Caki2 (cell line): ENCODE results near the gene SPANXN5. TPM values are rescaled to one million over a fixed set of nuclear protein-coding genes. Genes with fewer than 3 reads are reported as not detected.
"Not testable (repeated sequence)": the region's sequence is repeated elsewhere in the genome, so short reads cannot be mapped to it uniquely, and the experiment has no call there.

Experiments used
- DNase-seq: peaks from one replicate; pipeline ENCODE4 v3.0.0-alpha.2; 2015; ENCODE audit warnings: low read depth
- in situ Hi-C: cut with HindIII; loops from 2 replicates; pipeline ENCODE4 v1.10.0; 2016; ENCODE audit warnings: low sequenced_read_pairs, low pct_unique_long_range_greater_than_20kb, mixed read lengths
- total RNA-seq: library from RNA; depleted of rRNA; stranded (reverse); fragments of >200 nt; shearing (Covaris generic); gene quantifications from 2 replicates; pipeline ENCODE4 v1.2.3, GENCODE V29; 2014; ENCODE audit warnings: low replicate concordance; rRNA removed

SPANXN5 gene
- 0.38 TPM in 1 of 2 replicates, not detected in the other for total RNA-seq

- in situ Hi-C loops = not testable (repeated sequence)
- peak; percentile 8 for DNase-seq
Measured at GRCh38 chrX:52797327-52797726, at the start of gene SPANXN5. Gene SPANXN5, minus strand, starts transcription at chrX:52797427. Its CDS starts 79 bp downstream, at chrX:52797348.

GRCh38 chrX:52843619-52844018 is 46.4 kb upstream of the SPANXN5 start:
- in situ Hi-C loops = not testable (repeated sequence)

GRCh38 chrX:52839137-52839536 is 41.9 kb upstream of the SPANXN5 start:
- DNase-seq = no peak
- in situ Hi-C loops = no loop called here

More at GRCh38 chrX:52843619-52844018, 46.4 kb upstream of the SPANXN5 start:
- not testable (repeated sequence) for DNase-seq

- in situ Hi-C loops = no loop called here
- DNase-seq = no peak
Measured at GRCh38 chrX:52830551-52830950, 33.3 kb upstream of the SPANXN5 start.

GRCh38 chrX:52824608-52825007 is 27.4 kb upstream of the SPANXN5 start:
- DNase-seq = no peak
- in situ Hi-C loops = no loop called here

GRCh38 chrX:52821079-52821760 is 24.0 kb upstream of the SPANXN5 start:
- in situ Hi-C loops = no loop called here
- no peak for DNase-seq

GRCh38 chrX:52819788-52820187 is 22.6 kb upstream of the SPANXN5 start:
- DNase-seq = no peak
- in situ Hi-C loops = no loop called here

- in situ Hi-C loops = no loop called here
- DNase-seq = no peak
Measured at GRCh38 chrX:52811065-52811625, 13.9 kb upstream of the SPANXN5 start, which contains the start of gene XAGE5. Gene XAGE5, plus strand, starts transcription at chrX:52811287. Its CDS starts 1,280 bp downstream, at chrX:52812567.

GRCh38 chrX:52804876-52805275 is 7.6 kb upstream of the SPANXN5 start:
- DNase-seq, in situ Hi-C loops: not testable (repeated sequence)

- in situ Hi-C loops = not testable (repeated sequence)
Measured at GRCh38 chrX:52773504-52773903, 23.7 kb downstream of the SPANXN5 start.

GRCh38 chrX:52765983-52766382 is 31.2 kb downstream of the SPANXN5 start:
- in situ Hi-C loops, DNase-seq: not testable (repeated sequence)

More at GRCh38 chrX:52773504-52773903, 23.7 kb downstream of the SPANXN5 start:
- not testable (repeated sequence) for DNase-seq

GRCh38 chrX:52750952-52751351 is 46.3 kb downstream of the SPANXN5 start, which contains the start of gene SSX2B:
Gene SSX2B, plus strand, starts transcription at chrX:52751252. Its CDS starts 1,429 bp downstream, at chrX:52752681.
- in situ Hi-C loops, DNase-seq: not testable (repeated sequence)

Other genes with a start within 250 kb of the SPANXN5 start
- gene SSX7, start 142.5 kb downstream of the SPANXN5 start, total RNA-seq = not detected in 2 replicates
- 0.32 TPM in 1 of 2 replicates, not detected in the other for gene SSX2, start 90.2 kb downstream of the SPANXN5 start, total RNA-seq
- 0.24 TPM in 1 of 2 replicates, not detected in the other for gene SSX2B, start 46.2 kb downstream of the SPANXN5 start, total RNA-seq
- not detected in 2 replicates for gene XAGE5, start 13.9 kb upstream of the SPANXN5 start, total RNA-seq
- not detected in 2 replicates for gene XAGE3, start 70.7 kb upstream of the SPANXN5 start, total RNA-seq
- gene FAM156B, start 99.9 kb upstream of the SPANXN5 start, total RNA-seq = 29.0 and 32.1 TPM in 2 replicates
- gene FAM156A, start 161.1 kb upstream of the SPANXN5 start, total RNA-seq = 1.3 and 29.6 TPM in 2 replicates